ENCODE data around the gene ATP6V1F.

Gene ATP6V1F

GRCh38 chr7:128841921-128842673 lies 20.6 kb upstream of the ATP6V1F start:
- H3K4me1 Mint-ChIP-seq, result no peaks in the 10 kb centered on the region
- no peaks in the 10 kb centered on the region for H3K9me3 Mint-ChIP-seq
- no peak overlapping the region for H3K4me3 Mint-ChIP-seq
- H3K27me3 Mint-ChIP-seq, result no peaks in the 10 kb centered on the region
- H3K27ac Mint-ChIP-seq, result no peak overlapping the region
- H3K36me3 Mint-ChIP-seq, result no peaks in the 10 kb centered on the region

DNA sequence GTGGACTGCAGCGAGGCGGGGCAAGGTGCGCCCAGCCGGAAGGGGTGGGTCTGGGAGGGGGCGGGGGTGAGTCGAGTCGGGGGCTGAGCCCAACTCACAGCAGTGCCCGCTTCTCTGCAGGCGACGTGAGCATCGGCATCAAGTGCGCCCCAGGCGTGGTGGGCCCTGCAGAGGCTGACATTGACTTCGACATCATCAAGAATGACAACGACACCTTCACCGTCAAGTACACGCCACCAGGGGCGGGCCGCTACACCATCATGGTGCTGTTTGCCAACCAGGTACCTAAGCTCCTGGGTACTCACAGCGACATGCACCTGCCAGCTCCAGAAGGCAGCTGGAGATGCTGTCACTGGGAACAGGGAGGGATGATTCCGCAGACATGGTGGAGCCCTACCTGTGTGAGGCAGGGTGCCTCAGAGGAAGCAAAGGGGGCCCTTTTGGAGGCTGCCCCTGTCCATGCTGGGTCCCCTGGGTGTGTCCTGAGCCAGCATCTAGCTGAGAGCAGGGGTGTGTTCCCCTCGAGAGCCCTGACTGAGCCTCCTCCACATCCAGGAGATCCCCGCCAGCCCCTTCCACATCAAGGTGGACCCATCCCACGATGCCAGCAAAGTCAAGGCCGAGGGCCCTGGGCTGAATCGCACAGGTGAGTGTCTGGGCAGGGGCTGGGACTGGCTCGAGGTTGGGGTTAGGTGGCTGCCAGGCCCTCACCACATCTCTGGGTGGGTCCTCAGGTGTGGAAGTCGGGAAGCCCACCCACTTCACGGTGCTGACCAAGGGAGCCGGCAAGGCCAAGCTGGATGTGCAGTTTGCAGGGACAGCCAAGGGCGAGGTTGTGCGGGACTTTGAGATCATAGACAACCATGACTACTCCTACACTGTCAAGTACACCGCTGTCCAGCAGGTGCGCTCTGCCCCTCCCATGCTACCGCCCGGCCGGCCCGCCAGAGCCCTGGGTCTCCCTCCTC lies 19.7 kb upstream of the ATP6V1F start:
- no peak overlapping the region for H3K4me3 Mint-ChIP-seq
- no peak overlapping the region for H3K27ac Mint-ChIP-seq
- no peaks in the 10 kb centered on the region for H3K36me3 Mint-ChIP-seq
- no peaks in the 10 kb centered on the region for H3K9me3 Mint-ChIP-seq
- H3K4me1 Mint-ChIP-seq, result no peaks in the 10 kb centered on the region
- H3K27me3 Mint-ChIP-seq, result no peaks in the 10 kb centered on the region

- Mint-ChIP-seq H3K9me3 (no peaks in the 10 kb centered on the region), H3K4me1 (no peaks in the 10 kb centered on the region), H3K4me3 (no peak overlapping the region), H3K36me3 (no peaks in the 10 kb centered on the region), H3K27ac (no peak overlapping the region), H3K27me3 (no peaks in the 10 kb centered on the region)
Observed at GRCh38 chr7:128843938-128844621, 18.6 kb upstream of the ATP6V1F start.

DNA sequence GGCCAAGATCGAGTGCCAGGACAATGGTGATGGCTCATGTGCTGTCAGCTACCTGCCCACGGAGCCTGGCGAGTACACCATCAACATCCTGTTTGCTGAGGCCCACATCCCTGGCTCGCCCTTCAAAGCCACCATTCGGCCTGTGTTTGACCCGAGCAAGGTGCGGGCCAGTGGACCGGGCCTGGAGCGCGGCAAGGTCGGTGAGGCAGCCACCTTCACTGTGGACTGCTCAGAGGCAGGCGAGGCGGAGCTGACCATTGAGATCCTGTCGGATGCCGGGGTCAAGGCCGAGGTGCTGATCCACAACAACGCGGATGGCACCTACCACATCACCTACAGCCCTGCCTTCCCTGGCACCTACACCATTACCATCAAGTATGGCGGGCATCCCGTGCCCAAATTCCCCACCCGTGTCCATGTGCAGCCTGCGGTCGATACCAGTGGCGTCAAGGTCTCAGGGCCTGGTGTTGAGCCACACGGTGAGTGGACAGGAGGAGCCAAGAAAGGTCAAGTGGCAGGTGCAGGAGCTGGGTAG lies 17.8 kb upstream of the ATP6V1F start:
- no peak overlapping the region for H3K4me3 Mint-ChIP-seq
- H3K36me3 Mint-ChIP-seq, result no peaks in the 10 kb centered on the region
- no peak overlapping the region for H3K27ac Mint-ChIP-seq
- no peaks in the 10 kb centered on the region for H3K9me3 Mint-ChIP-seq
- H3K27me3 Mint-ChIP-seq, result no peaks in the 10 kb centered on the region
- no peaks in the 10 kb centered on the region for H3K4me1 Mint-ChIP-seq

DNA sequence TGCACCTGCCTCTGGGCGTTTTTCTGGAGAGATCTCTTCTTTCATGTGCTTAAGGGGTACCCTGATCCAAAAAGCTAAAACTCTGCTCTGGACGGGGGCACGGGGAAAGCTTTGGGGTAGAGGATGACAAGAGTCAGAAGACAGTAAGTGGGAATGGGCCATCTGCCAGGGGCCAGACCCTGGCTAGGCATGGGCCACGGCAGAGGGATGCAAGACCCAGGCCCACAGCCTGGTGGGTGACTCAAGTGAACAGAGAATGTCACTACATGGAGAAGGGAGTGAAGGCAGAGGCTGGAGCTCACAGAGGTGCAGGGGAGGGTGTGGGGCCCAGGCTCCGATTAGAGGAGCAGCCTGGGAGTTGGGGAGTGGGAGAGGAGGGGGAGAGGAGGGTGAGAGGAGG lies 17.2 kb upstream of the ATP6V1F start:
- H3K36me3 Mint-ChIP-seq, result no peaks in the 10 kb centered on the region
- H3K27me3 Mint-ChIP-seq, result no peaks in the 10 kb centered on the region
- no peaks in the 10 kb centered on the region for H3K4me1 Mint-ChIP-seq
- H3K9me3 Mint-ChIP-seq, result no peaks in the 10 kb centered on the region
- H3K4me3 Mint-ChIP-seq, result no peak overlapping the region
- H3K27ac Mint-ChIP-seq, result no peak overlapping the region

GRCh38 chr7:128845987-128846386 lies 16.7 kb upstream of the ATP6V1F start:
- no peaks in the 10 kb centered on the region for H3K4me1 Mint-ChIP-seq
- no peak overlapping the region for H3K27ac Mint-ChIP-seq
- H3K36me3 Mint-ChIP-seq, result no peaks in the 10 kb centered on the region
- no peaks in the 10 kb centered on the region for H3K27me3 Mint-ChIP-seq
- H3K4me3 Mint-ChIP-seq, result no peak overlapping the region
- H3K9me3 Mint-ChIP-seq, result no peaks in the 10 kb centered on the region

DNA sequence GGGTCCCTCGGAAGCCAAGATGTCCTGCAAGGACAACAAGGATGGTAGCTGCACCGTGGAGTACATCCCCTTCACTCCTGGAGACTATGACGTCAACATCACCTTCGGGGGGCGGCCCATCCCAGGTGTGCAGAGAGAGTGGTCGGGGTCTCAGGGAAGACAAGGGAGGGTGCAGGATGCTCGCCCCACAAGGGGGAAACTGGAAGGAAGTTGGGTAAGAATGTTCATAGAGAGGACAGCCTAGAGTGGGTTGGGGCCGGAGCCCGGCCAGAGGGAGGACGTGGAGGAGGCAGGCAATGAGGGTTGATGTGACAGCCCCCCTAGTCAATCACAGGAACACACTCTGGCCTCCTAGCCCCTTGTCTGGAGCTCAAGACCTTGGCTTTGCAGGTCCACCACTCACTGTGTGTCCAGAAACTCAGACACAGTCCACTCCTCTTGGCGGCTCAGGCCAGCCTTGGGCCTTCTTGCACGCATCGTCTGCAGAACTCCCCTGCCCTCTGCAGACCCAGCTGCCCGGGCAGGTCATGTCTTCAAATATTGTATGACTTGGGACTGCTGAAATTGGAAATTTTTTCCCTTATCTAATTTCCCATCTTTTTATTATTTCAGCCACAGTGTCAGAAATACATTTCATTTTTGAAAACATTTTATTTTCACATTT lies 15.7 kb upstream of the ATP6V1F start:
- Mint-ChIP-seq H3K4me3 (no peak overlapping the region), H3K27ac (no peak overlapping the region), H3K27me3 (no peaks in the 10 kb centered on the region), H3K36me3 (no peaks in the 10 kb centered on the region), H3K9me3 (no peaks in the 10 kb centered on the region), H3K4me1 (no peaks in the 10 kb centered on the region)

DNA sequence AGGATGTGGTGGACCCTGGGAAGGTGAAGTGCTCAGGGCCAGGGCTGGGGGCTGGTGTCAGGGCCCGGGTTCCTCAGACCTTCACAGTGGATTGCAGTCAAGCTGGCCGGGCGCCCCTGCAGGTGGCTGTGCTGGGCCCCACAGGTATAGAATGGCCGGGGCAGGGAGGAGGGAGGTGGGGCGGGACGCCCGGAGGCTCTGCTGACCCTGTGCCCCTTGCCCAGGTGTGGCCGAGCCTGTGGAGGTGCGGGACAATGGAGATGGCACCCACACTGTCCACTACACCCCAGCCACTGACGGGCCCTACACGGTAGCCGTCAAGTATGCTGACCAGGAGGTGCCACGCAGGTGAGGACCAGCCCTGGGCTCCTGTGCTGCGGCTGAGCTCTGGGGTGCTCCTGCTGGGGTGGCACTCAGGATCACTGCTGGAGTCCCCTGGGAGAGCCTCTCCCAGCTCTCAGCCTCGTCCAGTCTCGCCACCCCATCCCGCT lies 14.9 kb upstream of the ATP6V1F start:
- Mint-ChIP-seq H3K4me1 (no peaks in the 10 kb centered on the region), H3K9me3 (no peaks in the 10 kb centered on the region), H3K4me3 (no peak overlapping the region), H3K36me3 (no peaks in the 10 kb centered on the region), H3K27ac (no peak overlapping the region), H3K27me3 (no peaks in the 10 kb centered on the region)

DNA sequence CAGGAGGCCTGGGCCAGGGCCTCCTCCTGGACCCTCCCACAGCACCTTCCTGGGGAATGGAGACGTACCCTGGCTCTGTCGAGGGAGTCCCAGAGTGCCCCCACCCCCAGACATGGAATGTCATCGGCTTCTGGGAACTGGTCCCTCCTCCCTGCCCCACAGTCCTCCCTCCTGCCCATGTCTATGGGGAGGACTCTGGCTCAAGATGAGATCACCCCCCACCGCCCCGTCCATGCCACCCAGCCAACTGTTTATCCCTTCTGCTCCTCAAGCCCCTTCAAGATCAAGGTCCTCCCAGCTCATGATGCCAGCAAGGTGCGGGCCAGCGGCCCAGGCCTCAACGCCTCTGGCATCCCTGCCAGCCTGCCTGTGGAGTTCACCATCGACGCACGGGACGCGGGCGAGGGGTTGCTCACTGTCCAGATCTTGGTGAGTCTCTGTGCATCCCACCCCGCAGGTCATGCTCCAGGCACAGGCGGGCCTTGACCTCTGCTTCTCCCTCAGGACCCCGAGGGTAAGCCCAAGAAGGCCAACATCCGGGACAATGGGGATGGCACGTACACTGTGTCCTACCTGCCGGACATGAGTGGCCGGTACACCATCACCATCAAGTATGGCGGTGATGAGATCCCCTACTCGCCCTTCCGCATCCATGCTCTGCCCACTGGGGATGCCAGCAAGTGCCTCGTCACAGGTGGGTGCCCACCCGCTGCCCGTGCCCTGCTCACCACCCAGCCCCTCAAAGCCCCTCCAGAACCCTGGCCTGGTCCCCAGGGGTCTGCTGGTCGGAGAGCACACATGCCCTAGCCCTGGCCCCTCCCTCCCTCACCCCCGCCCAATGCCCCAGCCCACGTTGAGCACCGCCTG lies 14.1 kb upstream of the ATP6V1F start:
- Mint-ChIP-seq H3K4me3 (no peak overlapping the region), H3K36me3 (no peaks in the 10 kb centered on the region), H3K4me1 (no peaks in the 10 kb centered on the region), H3K27me3 (no peaks in the 10 kb centered on the region), H3K27ac (no peak overlapping the region), H3K9me3 (no peaks in the 10 kb centered on the region)

DNA sequence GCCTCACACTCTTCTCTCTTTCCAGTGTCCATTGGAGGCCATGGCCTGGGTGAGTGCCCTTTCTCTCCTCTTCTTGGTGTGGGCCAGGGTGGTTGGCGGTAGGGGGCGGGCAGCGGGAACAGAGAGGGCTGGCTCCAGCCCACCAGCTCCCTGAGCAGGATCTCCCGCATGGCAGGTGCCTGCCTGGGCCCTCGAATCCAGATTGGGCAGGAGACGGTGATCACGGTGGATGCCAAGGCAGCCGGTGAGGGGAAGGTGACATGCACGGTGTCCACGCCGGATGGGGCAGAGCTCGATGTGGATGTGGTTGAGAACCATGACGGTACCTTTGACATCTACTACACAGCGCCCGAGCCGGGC lies 13.5 kb upstream of the ATP6V1F start:
- no peak overlapping the region for H3K27ac Mint-ChIP-seq
- H3K27me3 Mint-ChIP-seq, result no peaks in the 10 kb centered on the region
- no peaks in the 10 kb centered on the region for H3K4me1 Mint-ChIP-seq
- no peaks in the 10 kb centered on the region for H3K9me3 Mint-ChIP-seq
- no peaks in the 10 kb centered on the region for H3K36me3 Mint-ChIP-seq
- no peak overlapping the region for H3K4me3 Mint-ChIP-seq

DNA sequence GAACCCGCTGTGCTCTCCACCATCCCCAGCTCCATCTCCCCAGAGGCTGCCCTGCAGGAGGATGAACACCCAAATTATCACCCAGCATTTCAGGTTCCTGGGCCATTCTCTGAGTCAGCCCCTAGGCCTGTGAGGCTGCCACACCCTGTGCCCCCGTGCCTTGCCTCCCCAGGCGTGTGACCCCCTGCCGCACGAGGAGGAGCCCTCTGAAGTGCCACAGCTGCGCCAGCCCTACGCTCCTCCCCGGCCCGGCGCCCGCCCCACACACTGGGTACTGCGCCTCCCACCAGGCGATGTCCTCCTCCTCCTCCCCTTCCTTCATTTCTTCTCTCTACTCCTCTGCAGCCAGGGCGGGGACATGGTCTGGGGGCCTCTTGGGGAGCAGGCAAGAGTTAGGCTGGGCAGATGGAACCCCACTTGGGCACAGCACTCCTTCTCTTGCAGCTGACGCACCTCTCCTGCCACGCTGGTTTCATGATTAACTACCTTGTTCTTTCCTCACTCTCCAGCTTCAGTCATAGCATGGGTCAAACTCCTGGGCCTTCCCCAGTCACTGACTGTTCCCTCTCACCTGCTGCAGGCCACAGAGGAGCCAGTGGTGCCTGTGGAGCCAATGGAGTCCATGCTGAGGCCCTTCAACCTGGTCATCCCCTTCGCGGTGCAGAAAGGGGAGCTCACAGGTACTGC lies 12.7 kb upstream of the ATP6V1F start:
- Mint-ChIP-seq H3K9me3 (no peaks in the 10 kb centered on the region), H3K36me3 (no peaks in the 10 kb centered on the region), H3K27ac (no peak overlapping the region), H3K27me3 (no peaks in the 10 kb centered on the region), H3K4me3 (no peak overlapping the region), H3K4me1 (no peaks in the 10 kb centered on the region)

DNA sequence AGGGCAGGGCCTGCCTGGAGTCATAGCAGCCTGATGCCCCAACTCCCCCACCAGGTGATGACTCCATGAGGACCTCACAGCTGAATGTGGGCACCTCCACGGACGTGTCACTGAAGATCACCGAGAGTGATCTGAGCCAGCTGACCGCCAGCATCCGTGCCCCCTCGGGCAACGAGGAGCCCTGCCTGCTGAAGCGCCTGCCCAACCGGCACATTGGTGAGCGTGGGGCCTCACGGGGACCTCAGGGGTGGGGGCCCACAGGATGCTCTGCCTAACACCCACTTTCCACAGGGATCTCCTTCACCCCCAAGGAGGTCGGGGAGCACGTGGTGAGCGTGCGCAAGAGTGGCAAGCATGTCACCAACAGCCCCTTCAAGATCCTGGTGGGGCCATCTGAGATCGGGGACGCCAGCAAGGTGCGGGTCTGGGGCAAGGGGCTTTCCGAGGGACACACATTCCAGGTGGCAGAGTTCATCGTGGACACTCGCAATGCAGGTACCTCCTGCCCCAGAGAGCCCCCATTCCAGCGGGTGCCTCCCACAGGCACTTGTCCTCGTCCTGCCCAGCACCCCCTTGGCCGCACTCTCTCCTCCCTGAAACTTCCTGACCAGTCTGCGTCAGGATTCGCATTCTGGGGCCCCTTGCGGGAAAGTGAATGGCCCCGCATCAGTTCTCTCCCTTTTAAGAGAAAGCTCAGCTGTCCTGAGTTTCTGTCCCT lies 10.0 kb upstream of the ATP6V1F start:
- H3K27me3 Mint-ChIP-seq, result no peaks in the 10 kb centered on the region
- H3K4me1 Mint-ChIP-seq, result no peaks in the 10 kb centered on the region
- H3K9me3 Mint-ChIP-seq, result no peaks in the 10 kb centered on the region
- H3K4me3 Mint-ChIP-seq, result no peak overlapping the region
- H3K27ac Mint-ChIP-seq, result no peak overlapping the region
- no peaks in the 10 kb centered on the region for H3K36me3 Mint-ChIP-seq

DNA sequence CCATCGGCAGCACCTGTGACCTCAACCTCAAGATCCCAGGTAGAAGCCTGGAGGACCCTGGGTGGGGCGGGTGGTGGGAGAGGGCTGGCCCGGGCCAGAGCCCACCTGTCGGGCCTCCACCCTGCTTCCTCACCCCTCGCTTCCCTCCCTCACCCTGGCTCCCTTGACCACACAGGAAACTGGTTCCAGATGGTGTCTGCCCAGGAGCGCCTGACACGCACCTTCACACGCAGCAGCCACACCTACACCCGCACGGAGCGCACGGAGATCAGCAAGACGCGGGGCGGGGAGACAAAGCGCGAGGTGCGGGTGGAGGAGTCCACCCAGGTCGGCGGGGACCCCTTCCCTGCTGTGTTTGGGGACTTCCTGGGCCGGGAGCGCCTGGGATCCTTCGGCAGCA lies 8.9 kb upstream of the ATP6V1F start:
- H3K27me3 Mint-ChIP-seq, result no peaks in the 10 kb centered on the region
- no peaks in the 10 kb centered on the region for H3K4me1 Mint-ChIP-seq
- H3K4me3 Mint-ChIP-seq, result no peak overlapping the region
- H3K27ac Mint-ChIP-seq, result no peak overlapping the region
- no peaks in the 10 kb centered on the region for H3K36me3 Mint-ChIP-seq
- no peaks in the 10 kb centered on the region for H3K9me3 Mint-ChIP-seq
